GM12891 (cell line): ENCODE measurements around the gene PPP2R2B.

Experiments
- DNase-seq: peaks from one replicate; pipeline ENCODE4 v3.0.0; 2011; ENCODE audit warnings: low spot score; ENCODE audit not compliant: insufficient read length
- FAIRE-seq: peaks from 2 replicates; lab custom pipeline; 2011; peaks lifted over from hg19 to GRCh38; lab: Jason Lieb, UNC
- PAX5 ChIP-seq: IDR thresholded peaks from 2 replicates; pipeline ENCODE4 v1.6.1; 2011; ENCODE audit warnings: low read length, moderate library complexity, mild to moderate bottlenecking; ENCODE audit not compliant: insufficient read depth, severe bottlenecking
- POLR2A ChIP-seq: IDR thresholded peaks from 2 replicates; pipeline ENCODE4 v1.6.1; 2011; ENCODE audit warnings: low read depth, low read length, control low read depth
- POLR2AphosphoS5 ChIP-seq: IDR thresholded peaks from 2 replicates; pipeline ENCODE4 v1.6.1; 2011; ENCODE audit warnings: low read depth, low read length, control low read depth
- POU2F2 ChIP-seq: IDR thresholded peaks from 2 replicates; pipeline ENCODE4 v1.6.1; 2011; ENCODE audit warnings: low read depth, mild to moderate bottlenecking, control low read depth, low read length, moderate library complexity
- SPI1 ChIP-seq: IDR thresholded peaks from 2 replicates; pipeline ENCODE4 v1.6.1; 2011; ENCODE audit warnings: low read depth, low read length, control low read depth
- TAF1 ChIP-seq: IDR thresholded peaks from 2 replicates; pipeline ENCODE4 v1.6.1; 2011; ENCODE audit warnings: low read depth, low read length, control low read depth

PPP2R2B gene

DNA sequence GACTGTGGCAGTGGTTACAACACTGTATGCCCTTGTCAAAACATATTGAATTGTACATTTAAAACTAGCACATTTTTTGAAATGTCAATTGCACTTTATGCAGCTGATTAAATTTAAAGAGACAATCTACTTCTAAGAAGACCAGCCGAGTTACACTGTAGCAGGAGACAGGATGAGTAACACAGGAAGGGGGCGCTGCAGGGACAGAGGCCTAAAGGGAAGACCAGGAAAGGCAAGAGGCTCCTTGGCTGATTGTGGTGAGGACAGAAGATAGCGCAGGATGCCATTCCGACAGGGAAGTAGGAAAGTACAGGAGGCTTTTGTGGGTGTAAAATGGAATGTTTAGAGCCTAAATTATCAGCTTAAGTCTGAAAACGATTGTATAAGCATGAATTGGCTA lies 28.2 kb upstream of the PPP2R2B start:
- FAIRE-seq (no peak), DNase-seq (no peak)
- no peak for TF ChIP-seq PAX5
- TF ChIP-seq TAF1, result no peak
- TF ChIP-seq POLR2AphosphoS5, result no peak
- no peak for TF ChIP-seq POU2F2
- no peak for TF ChIP-seq POLR2A
- TF ChIP-seq SPI1, result no peak

DNA sequence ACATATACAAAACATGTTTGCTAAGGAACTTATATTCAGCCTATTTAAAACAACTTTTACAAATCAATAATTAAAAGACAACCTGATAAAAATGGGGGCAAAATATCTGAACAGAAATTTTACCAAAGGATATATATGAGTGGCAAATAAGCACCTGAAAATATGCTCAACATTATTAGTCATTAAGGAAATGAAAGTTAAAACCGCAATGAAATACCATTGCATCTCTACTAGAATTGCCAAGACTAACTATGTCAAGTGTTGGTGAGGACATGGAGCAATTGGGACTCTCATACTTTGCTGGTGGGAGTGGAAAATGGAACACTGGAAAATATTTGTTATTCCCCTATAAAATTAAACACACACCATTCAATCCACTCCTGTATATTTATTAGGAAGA lies 26.3 kb upstream of the PPP2R2B start:
- no peak for FAIRE-seq
- DNase-seq, result no peak
- TF ChIP-seq POLR2AphosphoS5 (no peak), PAX5 (no peak), TAF1 (no peak)

DNA sequence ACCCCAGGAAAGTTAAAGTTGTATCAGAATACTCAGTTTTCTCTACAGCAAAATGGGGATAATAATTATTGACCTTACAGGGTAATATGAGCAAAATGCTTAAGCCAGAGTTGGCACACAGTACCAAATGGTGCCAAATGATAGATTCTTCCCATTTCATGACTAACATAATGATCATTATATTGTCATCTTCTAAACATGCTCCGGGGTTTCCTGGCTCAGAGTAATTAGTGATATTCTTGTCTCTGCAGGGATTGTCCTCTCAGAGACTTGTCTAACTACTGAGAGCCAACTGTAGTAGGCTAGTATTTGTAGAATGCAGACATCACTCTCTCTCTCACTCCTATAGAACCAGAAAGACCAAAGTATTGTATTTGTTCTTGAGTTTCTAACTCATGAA lies 25.2 kb upstream of the PPP2R2B start:
- TF ChIP-seq POU2F2 (no peak), POLR2AphosphoS5 (no peak), TAF1 (no peak), SPI1 (no peak), POLR2A (no peak), PAX5 (no peak)
- FAIRE-seq (no peak), DNase-seq (no peak)

DNA sequence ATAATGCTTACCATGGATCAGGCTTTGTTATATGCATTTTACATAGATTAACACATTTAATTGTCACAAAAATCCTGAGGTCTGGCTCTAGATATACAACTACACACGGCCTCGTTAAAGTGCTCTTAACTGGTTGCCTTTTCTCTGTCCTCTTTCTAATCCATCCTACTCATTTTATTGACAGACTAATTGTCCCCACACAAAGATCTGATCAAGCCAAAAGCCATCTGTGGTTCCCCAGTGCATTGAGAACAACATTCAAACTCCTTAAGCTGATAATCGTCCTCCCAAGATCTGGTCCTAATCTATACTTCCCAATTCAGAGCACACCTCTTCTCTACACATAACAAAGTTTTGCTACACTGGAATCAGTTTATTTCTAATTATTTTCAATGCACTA lies 23.9 kb upstream of the PPP2R2B start:
- FAIRE-seq, result no peak
- TF ChIP-seq POU2F2 (no peak), TAF1 (no peak), POLR2A (no peak), PAX5 (no peak)

DNA sequence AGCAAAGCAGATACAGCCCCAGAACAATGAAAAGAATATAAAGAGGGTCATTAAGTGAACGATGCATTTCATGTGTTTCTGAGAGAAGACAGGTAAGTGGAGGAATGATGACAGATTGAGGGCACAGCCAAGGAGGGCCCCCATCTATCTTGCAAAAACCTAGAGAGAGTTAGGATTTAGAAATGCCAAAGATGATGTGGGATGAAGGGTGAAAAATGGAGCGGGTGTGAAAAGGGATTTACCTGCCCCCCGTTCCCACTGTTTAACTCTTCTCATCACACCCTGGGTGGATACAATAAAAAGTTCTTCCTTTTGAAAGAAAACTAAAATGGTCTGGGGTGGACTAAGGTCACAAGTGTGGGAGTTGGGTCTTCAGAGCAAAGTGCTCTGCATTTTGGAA lies 18.5 kb upstream of the PPP2R2B start:
- no peak for FAIRE-seq
- DNase-seq, result no peak
- TF ChIP-seq POU2F2, result no peak
- TF ChIP-seq POLR2A, result no peak
- no peak for TF ChIP-seq POLR2AphosphoS5
- TF ChIP-seq TAF1, result no peak
- no peak for TF ChIP-seq PAX5
- no peak for TF ChIP-seq SPI1

More for the DNA sequence above, 23.9 kb upstream of the PPP2R2B start:
- DNase-seq, result no peak

DNA sequence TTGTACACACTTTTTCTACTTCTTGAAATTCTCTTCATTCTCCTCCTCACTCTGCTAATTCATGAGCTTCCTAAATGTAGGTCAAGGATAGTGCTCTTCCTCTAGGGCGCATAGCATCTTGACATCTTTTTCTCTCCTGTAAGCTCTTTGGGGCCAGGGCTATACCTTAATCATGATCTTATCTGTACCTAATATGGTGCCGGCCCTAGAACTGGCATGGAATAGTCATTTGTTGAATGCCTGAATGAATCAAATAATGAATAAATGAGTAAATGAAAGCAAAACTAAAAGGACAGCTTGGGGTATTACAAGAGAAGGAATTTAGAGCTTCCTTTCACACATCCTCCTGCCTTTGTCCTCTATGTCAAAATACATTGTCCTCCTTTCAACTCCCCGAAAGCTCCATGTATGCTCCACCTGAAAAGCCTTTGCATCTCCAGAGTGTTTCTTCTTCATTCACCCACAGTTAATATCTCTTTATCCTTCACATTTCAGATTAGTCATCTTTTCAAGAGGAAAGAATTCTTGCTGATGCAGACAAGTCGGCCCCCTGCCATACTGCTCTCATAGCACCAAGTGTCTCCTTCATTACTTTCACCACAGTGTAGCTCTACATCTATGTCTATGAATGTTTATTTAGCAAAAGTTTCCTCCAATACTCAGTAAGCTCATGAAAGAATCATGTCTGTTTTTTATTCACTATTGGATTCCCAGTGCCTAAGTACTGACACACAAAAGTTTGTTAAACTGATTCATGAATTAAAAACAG lies 16.4 kb upstream of the PPP2R2B start:
- FAIRE-seq, result no peak
- no peak for DNase-seq
- no peak for TF ChIP-seq POLR2A
- TF ChIP-seq SPI1, result no peak
- no peak for TF ChIP-seq POLR2AphosphoS5
- no peak for TF ChIP-seq TAF1
- no peak for TF ChIP-seq PAX5
- no peak for TF ChIP-seq POU2F2

DNA sequence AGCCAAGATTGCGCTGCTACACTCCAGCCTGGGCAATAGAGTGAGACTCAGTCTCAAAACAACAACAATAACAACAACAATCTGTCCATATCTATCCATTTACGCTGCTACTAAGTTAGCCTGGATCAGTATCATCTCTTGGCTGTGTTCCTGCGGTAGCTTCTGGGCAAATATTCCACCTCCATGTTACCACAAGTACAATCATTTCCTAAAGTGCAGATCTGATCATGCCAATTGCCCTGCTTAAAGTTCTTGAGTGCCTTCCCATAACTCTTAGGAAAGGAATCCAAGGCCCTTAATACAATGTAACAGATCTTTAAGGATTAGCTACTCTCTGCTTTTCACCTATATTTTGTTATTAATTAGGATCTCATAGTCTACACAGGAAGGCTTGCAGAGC lies 15.4 kb upstream of the PPP2R2B start:
- no peak for TF ChIP-seq POLR2AphosphoS5
- no peak for TF ChIP-seq SPI1
- no peak for TF ChIP-seq PAX5
- TF ChIP-seq TAF1, result no peak
- TF ChIP-seq POLR2A, result no peak
- TF ChIP-seq POU2F2, result no peak
- DNase-seq (no peak), FAIRE-seq (no peak)

DNA sequence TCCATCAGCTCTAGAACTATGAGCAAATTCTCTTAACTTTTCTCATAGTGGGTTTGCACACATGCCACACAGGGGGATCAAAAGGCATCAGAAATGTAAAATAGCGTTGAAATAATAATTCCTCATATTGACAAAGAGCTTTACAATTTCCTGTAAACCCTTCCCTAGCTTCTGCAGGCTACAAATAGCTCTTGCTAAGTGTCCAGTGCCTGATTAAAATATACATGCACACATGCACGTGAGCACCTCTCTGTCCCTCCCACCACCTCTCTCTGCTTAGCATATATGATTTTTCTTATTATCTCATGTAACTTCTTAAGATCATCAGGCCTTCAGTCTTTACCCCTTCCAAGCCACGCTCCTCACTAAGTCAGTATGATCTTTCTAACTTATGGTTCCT lies 13.7 kb upstream of the PPP2R2B start:
- TF ChIP-seq SPI1, result no peak
- no peak for TF ChIP-seq POLR2A
- FAIRE-seq (no peak), DNase-seq (no peak)

DNA sequence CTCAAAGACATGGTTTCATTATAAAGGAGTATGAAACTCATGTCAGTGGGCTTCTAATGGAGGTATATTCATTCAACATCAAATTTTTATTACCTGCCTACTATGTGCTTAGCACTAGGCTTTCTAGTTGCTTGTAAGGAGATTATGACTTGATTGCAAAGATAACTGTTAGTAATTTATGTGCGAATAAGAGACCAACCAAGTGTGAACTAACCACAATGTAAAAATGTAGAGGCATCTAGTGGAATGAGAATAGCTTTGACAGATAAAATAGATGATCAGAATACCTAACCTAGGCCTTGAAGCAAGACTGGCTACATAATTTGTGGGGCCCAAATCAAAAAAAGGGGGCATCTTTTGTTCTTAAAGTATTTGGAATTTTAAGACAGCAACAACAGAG lies 13.0 kb upstream of the PPP2R2B start:
- no peak for DNase-seq
- TF ChIP-seq POU2F2 (no peak), SPI1 (no peak)
- FAIRE-seq, result no peak

DNA sequence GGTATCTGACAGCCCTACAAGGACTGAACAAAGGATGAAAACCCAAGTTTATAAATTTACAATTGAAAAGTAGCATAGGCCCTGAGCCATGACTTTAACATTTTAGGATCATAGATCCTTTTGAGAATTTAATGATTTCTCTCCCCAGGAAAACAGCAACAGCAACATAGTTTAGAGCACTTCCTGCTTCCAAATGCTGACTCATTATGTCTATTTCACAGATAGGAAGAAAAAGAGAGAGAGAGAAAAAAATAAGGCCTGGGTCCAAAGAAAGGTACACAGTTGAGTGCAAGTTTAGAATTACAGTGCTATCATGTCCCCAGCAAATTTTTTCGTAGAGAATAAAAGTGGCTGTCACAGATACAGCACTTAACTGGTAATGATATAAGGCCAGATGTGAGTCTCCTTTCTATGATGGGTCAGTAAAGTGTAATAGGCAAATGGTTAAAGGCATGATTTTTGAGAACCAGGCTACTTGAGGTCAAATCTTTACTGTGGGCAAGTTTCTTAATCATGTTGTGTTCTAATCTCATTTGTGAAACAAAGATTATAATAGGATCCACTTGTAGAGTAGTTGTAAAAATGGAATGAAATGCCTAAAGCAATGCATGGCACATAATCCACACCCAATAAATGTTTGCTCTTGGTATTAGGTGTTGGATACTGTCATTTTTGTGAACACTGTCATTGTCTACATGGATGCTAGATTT lies 12.3 kb upstream of the PPP2R2B start:
- TF ChIP-seq POLR2A (no peak), TAF1 (no peak), POU2F2 (no peak), POLR2AphosphoS5 (no peak), PAX5 (no peak), SPI1 (no peak)
- DNase-seq (no peak), FAIRE-seq (no peak)
